BJ (cell line): ENCODE measurements around the gene AQP2. TPM values are rescaled to one million over a fixed set of nuclear protein-coding genes. Genes with fewer than 3 reads are reported as not detected.

ENCODE experiments used
- CTCF ChIA-PET: fragments of 350-600 bp; formaldehyde crosslinking; extraction: SDS; loops from one replicate; lab custom pipeline; 2021; ENCODE audit warnings: antibody characterized with exemption, inconsistent platforms; lab: Yijun Ruan, JAX
- POLR2A ChIA-PET: fragments of 300-600 bp; sonication (Branson Sonifier 250); formaldehyde crosslinking; extraction: SDS; loops from one replicate; lab custom pipeline; 2021; ENCODE audit warnings: antibody characterized with exemption; lab: Charles Lee
- DNase-seq: peaks from one replicate; pipeline ENCODE4 v3.0.0-alpha.2; 2011; ENCODE audit warnings: low read depth
- H3K27me3 ChIP-seq: 2 replicates; pipeline ENCODE4 v1.6.0; 2011; ENCODE audit warnings: low read length; ENCODE audit not compliant: control insufficient read depth, insufficient read depth
- H3K36me3 ChIP-seq: 2 replicates; pipeline ENCODE4 v1.5.1; 2011; ENCODE audit warnings: low read length; ENCODE audit not compliant: control insufficient read depth, insufficient read depth
- H3K4me3 ChIP-seq: 2 replicates; pipeline ENCODE4 v1.5.1; 2011; ENCODE audit warnings: low read depth, mild to moderate bottlenecking, control low read depth, low read length
- polyA plus RNA-seq: library from polyadenylated mRNA; depleted of rRNA; stranded (reverse); fragments of >200 nt; gene quantifications from 2 replicates; pipeline ENCODE4 v1.2.3, GENCODE V29; 2011
- TF ChIP-seq, protein P1 (sequence below): IDR thresholded peaks from 2 replicates; pipeline ENCODE4 v1.5.1; 2011; ENCODE audit warnings: low read depth, mild to moderate bottlenecking, control low read depth, inconsistent platforms, low read length, moderate library complexity; ENCODE audit not compliant: insufficient read depth

AQP2 gene
- polyA plus RNA-seq, 1 experiment: not detected

DNA sequence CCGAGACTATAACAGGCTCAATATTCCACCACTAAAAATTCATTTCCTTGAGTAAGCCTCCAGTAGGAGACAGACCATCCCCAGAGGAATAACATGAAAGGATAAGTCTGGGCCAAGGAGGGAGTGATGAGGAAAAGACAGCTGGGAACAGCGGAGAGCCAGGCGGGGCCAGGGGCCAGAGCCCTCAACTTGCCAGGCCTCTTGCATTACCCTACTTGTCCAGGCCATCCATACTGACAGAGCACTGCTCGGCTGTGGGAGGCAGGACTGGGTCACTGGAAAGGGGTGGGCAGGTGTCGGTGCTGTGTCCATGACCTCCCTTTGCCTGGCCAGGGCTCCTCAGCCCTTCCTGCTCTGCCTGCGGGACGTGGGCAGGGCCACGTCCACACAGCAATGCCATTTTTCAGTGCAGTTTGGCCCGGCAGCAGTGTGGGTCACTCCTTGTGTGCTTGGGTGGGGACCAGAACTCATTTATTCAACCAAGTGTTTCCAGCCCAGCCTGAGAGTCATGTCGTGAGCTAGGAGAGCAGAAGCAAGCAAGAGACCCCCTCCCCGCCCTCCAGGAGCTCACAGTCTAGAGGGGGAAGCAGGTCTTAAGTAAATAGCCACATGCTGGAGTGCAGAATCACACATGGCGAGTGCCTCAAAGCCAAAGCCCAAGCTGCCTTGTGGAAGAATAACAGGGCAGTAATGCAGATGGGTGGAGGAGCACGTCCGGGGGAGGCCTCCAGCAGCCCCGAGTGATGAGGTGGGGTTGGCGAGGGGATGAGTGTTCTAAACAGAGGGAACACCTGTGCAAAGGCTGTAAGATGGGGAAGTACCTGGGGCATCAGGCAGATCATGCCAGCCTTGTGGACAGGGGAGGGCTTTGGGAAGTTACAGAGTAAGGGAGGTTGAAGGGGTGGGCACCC, 37.9 kb upstream of the AQP2 start:
- DNase-seq: no peak
- no peaks in the 10 kb centered on the region for H3K36me3 ChIP-seq
- TF ChIP-seq, protein P1, sequence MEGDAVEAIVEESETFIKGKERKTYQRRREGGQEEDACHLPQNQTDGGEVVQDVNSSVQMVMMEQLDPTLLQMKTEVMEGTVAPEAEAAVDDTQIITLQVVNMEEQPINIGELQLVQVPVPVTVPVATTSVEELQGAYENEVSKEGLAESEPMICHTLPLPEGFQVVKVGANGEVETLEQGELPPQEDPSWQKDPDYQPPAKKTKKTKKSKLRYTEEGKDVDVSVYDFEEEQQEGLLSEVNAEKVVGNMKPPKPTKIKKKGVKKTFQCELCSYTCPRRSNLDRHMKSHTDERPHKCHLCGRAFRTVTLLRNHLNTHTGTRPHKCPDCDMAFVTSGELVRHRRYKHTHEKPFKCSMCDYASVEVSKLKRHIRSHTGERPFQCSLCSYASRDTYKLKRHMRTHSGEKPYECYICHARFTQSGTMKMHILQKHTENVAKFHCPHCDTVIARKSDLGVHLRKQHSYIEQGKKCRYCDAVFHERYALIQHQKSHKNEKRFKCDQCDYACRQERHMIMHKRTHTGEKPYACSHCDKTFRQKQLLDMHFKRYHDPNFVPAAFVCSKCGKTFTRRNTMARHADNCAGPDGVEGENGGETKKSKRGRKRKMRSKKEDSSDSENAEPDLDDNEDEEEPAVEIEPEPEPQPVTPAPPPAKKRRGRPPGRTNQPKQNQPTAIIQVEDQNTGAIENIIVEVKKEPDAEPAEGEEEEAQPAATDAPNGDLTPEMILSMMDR: no peak
- ChIA-PET POLR2A (no interaction called here), CTCF (interaction anchor here (1.0 to 3.2 kb wide), 6 partner anchors 8 to 72 kb away, joined by 3 to 11 read pairs (median 3); no protein-coding TSS in a partner anchor)
- H3K27me3 ChIP-seq: no peaks in the 10 kb centered on the region; the same call in 1 of the 2 replicates
- H3K4me3 ChIP-seq: no peak overlapping the region

DNA sequence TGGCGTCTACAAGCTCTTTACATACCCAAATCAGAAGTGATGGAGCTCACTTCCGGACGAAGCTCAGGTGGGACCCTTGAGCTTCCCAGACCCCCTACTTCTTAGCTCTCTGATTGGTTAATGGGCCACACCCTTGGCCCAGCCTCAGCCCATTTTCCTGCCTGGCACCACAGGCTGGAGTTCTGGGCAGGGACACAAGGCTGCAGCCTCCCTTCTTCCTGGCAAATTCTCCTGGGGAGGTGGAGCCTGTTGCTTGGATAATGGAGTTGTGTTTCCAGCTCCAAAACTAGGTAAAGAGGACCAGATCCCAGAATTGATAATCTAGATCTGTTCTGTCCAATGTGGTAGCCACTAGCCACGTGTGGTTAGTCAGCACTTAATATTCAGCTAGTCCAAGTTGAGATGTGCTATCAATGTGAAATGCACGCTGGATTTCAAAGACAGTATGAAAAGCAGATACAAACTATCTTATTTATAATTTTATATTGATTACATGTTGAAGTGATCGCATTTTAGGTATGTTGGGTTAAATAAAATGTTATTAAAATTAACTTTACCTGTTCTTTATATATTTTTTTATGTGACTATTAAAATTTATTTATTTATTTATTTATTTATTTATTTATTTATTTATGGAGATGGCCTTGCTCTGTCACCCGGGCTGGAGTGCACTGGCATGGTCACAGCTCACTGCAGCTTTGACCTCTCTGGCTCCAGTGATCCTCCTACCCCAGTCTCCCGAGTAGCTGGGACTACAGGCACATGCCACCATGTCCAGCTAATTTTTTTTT, 34.2 kb upstream of the AQP2 start:
- CTCF ChIA-PET: interaction anchor here (0.6 to 2.7 kb wide), 4 partner anchors 29 to 526 kb away, joined by 3 to 10 read pairs (median 3); no protein-coding TSS in a partner anchor

DNA sequence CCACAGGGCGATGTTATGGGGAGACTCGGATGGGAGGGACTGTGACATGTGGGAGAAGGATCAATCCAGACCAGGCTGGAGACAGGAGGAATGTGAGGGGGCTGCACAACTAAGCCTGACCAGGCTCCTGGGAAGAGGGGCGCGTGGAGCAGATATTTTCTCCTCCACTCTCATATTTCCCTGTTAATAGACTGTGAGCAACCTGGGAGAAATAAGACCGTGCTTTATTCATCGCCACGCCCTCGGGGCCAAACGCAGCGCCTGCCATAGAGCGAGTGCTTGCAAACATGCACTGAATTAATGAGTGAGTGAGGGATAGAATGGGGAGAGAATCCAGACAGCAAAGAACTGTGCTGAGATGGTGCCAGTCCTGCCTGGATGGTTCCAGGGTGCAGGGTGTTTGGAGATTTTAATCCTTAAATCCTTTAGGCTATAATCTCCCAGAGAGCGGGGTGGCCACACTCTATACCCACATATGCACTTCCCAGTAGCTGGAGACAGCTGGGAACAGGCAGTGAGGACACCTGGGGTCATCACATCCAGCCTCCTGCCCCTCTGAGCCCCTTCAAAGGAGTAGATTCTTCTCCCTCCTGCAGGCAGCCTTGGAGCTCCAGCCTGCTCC, 33.3 kb upstream of the AQP2 start:
- POLR2A ChIA-PET: no interaction called here
- H3K4me3 ChIP-seq: no peak overlapping the region
- CTCF ChIA-PET: interaction anchor here (0.6 kb wide), 1 partner anchor 29 kb away, joined by 3 read pairs; no protein-coding TSS in a partner anchor
- H3K36me3 ChIP-seq: no peaks in the 10 kb centered on the region
- H3K27me3 ChIP-seq: no peaks in the 10 kb centered on the region; the same call in 1 of the 2 replicates
- DNase-seq: no peak
- TF ChIP-seq, protein P1: no peak

More for the DNA sequence above, 34.2 kb upstream of the AQP2 start:
- Histone ChIP-seq H3K36me3 (no peaks in the 10 kb centered on the region), H3K27me3 (no peaks in the 10 kb centered on the region; the same call in 1 of the 2 replicates), H3K4me3 (no peak overlapping the region)
- POLR2A ChIA-PET: no interaction called here
- TF ChIP-seq, protein P1: no peak
- no peak for DNase-seq

DNA sequence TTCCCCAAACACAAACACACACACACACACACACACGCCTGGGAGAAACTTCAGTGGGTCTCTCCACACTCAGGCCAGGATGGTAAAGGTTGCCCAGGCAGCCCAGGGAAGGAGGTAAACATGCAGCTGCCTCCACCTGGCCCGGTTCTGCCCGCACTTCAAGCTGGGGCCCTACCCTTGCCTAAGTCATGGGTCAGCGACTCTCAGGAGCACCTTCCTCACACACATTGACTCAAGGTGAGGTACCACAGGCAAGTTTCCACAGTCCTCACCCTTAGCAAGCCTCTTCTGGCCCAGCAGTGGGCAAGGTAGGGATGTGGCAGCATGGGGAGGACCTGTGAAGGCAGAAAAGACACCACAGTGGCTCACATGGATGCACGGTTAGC, 32.8 kb upstream of the AQP2 start:
- TF ChIP-seq, protein P1: no peak
- Histone ChIP-seq H3K4me3 (no peak overlapping the region), H3K27me3 (no peaks in the 10 kb centered on the region; the same call in 1 of the 2 replicates), H3K36me3 (no peaks in the 10 kb centered on the region)
- ChIA-PET POLR2A (no interaction called here), CTCF (interaction anchor here (0.6 kb wide), 1 partner anchor 28 kb away, joined by 3 read pairs; no protein-coding TSS in a partner anchor)
- no peak for DNase-seq
